ENCODE data around the gene ZNF850.

The ZNF850 gene

DNA sequence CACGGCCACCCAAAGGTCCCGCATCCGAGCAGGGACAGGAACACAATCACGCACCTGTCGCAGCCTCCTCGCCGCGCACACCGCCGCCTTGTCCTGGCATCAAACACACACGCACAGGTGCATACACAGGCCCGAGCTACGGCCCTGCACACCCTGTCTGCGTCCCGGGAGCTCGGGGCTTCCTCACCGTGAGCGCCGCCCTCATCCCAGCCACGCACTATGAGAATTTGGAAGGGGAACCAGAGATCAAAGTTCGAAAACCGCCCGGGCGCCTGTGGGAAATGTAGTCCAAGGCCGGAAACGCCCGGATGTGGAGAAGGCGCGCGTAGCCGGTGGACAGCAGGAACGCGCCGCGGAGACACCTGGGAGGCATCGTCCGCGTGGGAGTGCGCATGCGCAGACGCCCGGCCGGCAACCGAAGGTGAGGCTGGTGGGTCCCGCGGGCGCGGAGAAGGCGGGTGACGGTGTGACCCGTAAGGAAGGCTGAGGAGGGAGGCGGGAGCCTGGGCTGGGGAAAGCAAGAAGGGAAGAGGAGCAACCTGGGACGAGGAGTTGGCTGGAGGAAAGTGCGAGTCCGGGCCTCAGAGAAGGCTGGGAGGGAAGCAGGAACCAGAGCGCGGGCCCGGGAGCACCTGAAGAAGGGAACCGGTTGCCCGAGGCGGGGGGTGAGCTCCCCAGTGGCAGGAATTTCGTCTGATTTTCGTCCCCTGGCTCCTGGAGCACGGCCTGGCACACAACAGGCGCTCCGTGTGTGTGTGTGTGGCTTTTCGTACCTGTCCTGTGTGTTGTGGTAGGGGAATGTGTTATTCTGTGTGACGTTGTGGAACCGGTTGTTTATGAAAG is 85.2 kb downstream of the ZNF850 start, which contains the start of gene ZNF567:
Gene ZNF567 (plus strand): TSS at position 399 of the 843 bp plus-strand sequence. CDS start 7,256 bp downstream, outside the sequence.
- peak; percentile 95 to 97 for DNase-seq

DNA sequence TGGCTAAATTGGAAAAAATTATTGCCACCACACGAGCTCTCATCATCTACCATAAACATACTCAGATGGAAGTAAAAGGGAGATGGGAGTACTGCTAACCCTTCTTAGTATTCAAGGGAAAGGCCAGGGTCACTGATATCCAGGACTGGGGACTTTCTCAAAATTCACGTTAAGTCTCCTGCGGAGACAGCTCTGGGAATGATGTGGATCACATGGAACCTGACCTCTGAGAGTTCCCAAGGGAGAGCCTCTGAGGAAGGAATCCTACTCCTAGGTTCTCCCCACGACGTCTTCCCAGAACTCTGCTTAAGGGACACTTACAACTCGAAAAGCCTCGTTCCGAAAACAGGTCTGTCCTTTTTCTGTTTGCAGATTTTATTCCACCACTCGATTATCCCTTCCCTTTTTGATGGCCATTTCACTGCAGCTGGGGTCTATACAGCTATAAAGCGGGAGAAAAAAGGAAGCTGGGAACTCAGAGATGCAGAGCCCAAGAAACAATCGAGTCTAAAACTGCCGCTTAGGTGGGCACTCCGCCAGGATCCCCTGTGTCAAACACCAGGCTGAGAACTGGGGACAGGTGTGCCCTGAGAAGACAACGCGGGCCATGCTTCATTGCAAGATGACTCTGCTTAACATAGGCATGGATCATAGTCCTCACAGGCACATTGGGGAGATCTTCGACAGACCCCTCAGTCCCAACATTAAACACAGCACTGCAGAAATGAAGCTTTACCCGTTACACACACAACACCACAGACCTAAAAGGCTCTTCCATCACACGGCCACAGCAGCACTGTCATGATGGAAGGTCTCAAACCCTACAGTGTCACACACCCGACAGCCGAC is 86.0 kb downstream of the ZNF850 start:
- DNase-seq: no peak

DNA sequence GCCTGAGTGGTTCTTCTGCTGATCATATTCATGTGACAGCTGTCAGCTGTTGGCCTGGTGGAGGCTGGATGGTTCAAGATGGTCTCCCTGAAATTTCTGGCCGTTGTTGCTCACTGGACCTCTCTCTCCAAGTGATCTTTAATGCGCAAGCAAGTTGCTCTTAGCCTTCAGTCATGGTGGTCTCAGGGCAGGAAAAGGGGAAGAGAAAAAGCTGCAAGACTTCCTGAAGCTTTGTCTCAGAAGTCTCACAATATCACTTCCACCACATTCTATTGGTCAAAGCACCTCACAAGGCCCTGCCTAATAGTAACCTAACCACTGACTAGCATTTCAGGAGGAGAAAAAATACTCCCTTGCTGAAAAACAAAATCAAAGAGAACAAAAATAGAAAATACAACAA is 86.8 kb downstream of the ZNF850 start:
- no peak for DNase-seq

DNA sequence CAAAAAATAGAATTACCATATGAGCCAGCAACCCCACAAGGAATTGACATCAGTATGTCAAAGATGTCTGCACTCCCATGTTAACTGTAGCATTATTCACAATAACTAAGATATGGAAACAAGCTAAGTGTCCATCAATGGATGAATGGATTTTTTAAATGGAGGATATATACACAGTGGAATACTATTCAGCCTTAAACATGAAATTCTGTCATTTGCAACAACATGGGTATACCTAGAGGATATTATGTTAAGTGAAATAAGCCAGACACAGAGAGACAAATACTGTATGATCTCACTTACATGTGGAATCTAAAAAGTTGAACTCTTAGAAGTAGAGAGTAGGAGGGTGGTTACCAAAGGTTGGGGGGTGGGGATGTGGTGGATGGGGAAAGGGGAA is 93.2 kb downstream of the ZNF850 start:
- no peak for DNase-seq

DNA sequence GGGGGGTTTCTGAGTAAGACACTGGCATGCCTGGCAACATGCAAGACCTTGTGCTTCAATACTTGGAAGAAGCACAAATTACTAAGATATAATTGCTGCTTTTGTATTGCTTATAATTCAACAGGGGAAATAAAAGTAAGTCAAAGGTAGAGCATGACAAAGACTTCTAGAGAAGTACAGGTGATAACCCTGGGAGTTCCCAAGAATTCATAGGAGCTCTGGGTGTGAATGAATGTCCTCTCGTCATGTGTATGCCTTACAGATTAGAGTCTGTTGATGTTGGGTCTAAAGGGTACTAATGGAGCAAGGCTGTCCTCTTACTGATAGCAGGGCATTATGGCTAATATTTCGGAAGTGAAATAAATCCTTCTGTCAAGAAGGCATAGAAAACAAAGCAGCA is 98.4 kb downstream of the ZNF850 start:
- DNase-seq: no peak

DNA sequence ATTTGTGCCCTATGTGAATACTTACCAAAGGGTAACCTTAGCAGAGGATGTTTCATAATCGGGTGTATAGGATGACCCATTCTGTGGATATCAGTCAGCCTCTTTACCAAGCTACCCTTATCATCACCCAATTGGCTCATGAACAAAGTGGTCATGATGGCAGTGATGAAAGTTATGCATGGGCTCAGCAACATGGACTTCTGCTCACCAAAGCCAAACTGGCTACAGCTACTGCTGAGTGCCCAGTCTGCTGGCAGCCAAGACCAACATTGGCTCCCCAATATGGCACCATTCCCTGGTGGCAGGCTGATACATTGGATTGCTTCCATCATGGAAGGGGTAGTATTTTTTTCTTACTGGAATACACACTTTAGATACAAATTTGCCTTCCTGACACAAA is 100.2 kb downstream of the ZNF850 start:
- DNase-seq: no peak

DNA sequence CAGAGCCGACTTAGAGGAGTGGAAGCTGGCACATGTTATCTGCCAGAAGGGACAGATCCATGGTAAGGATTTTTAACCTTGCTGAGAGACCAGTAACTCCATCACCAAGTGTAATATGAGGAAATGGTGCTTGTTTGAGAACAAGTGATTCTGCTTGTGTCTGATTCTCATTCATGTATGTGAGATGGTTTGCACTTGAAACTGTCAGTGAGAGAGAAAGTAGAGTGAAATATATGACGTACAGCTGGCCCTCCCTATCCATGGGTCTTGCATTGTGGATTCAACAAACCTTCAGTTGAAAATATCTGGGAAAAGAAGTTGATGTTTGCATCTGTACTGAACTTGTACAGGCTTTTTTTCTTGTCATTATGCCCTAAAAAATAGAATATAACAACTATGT is 104.0 kb downstream of the ZNF850 start:
- DNase-seq: no peak

DNA sequence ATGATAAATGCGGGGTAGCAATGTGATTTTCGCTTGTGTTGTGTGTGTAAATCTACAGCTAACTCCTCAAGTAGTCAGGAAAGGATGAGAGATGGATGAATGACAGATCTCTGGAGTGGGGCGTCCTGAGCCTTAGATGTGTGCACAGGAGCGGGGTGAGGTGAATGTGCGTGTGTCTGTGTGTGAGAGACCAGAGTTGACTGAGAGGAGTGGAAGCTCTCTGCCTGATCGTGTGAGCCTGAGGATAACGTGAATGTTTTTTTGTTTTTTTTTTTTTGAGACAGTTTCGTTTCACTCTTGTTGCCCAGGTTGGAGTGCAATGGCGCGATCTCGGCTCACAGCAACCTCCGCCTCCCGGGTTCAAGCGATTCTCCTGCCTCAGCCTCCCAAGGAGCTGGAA is 106.8 kb downstream of the ZNF850 start:
- DNase-seq: no peak
